ENCODE measurements around the gene PDF. TPM values are rescaled to one million over a fixed set of nuclear protein-coding genes. Genes with fewer than 3 reads are reported as not detected.

The PDF gene
- total and polyA plus RNA-seq, 2 of the 13 experiments (the other 11 are each of a cell fraction or from before 2014, with no cell fraction given): 12.4 to 48.8 TPM

DNA sequence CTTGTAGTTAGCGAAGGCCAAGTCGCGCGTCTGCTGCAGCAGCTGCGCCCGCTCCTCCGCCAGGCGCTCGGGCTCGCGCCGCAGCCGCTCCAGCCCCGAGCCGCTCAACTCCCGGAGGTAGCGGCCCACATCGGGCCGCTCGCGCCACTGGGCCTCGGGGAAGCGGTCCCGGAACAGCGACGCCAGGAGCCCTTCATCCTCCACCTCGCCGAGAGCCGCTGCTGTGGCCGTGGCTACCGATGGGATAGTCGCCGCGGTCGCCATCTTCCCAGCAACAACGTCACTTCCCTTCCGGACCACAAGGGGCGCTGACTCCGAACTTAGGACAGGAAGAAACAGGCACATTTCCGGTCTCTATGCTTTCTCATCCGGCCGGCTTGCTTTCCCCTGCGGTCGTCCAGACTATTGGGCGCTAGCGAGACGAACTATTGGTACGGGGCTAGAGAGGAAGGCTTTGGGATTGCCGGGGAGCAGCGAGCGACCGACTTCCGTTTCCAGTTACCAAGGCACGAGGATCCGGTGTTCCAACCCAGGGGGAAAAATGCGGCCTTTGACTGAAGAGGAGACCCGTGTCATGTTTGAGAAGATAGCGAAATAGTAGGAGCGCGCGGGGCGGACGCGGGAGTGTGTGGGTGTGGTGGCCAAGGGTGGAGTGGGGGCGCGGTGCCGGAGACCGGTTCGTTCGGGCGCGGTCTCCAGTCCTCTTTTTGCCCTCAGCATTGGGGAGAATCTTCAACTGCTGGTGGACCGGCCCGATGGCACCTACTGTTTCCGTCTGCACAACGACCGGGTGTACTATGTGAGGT is 9.1 kb upstream of the PDF start, which contains the start of the genes COG8 and NIP7 (continued):
- TF ChIP-seq, protein P1, sequence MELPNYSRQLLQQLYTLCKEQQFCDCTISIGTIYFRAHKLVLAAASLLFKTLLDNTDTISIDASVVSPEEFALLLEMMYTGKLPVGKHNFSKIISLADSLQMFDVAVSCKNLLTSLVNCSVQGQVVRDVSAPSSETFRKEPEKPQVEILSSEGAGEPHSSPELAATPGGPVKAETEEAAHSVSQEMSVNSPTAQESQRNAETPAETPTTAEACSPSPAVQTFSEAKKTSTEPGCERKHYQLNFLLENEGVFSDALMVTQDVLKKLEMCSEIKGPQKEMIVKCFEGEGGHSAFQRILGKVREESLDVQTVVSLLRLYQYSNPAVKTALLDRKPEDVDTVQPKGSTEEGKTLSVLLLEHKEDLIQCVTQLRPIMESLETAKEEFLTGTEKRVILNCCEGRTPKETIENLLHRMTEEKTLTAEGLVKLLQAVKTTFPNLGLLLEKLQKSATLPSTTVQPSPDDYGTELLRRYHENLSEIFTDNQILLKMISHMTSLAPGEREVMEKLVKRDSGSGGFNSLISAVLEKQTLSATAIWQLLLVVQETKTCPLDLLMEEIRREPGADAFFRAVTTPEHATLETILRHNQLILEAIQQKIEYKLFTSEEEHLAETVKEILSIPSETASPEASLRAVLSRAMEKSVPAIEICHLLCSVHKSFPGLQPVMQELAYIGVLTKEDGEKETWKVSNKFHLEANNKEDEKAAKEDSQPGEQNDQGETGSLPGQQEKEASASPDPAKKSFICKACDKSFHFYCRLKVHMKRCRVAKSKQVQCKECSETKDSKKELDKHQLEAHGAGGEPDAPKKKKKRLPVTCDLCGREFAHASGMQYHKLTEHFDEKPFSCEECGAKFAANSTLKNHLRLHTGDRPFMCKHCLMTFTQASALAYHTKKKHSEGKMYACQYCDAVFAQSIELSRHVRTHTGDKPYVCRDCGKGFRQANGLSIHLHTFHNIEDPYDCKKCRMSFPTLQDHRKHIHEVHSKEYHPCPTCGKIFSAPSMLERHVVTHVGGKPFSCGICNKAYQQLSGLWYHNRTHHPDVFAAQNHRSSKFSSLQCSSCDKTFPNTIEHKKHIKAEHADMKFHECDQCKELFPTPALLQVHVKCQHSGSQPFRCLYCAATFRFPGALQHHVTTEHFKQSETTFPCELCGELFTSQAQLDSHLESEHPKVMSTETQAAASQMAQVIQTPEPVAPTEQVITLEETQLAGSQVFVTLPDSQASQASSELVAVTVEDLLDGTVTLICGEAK (IDR thresholded peaks at IDR 0.05): peak; percentile 89
- TF ChIP-seq, protein P1 (CRISPR knock-in tag; IDR thresholded peaks at IDR 0.05): peak; percentile 67; the same call in 1 of the 2 replicates
- TF ChIP-seq MED1 (CRISPR knock-in tag; IDR thresholded peaks at IDR 0.05): peak; percentile 92
- TF ChIP-seq SP1 (IDR thresholded peaks at IDR 0.05): no peak
- TF ChIP-seq SP1 (CRISPR knock-in tag; IDR thresholded peaks at IDR 0.05): no peak
- 0 out of 2 replicates have a peak, but pooled peaks have one; percentile 84 for TF ChIP-seq ZSCAN30 (CRISPR knock-in tag; IDR thresholded peaks at IDR 0.05)
- TF ChIP-seq, protein P2, sequence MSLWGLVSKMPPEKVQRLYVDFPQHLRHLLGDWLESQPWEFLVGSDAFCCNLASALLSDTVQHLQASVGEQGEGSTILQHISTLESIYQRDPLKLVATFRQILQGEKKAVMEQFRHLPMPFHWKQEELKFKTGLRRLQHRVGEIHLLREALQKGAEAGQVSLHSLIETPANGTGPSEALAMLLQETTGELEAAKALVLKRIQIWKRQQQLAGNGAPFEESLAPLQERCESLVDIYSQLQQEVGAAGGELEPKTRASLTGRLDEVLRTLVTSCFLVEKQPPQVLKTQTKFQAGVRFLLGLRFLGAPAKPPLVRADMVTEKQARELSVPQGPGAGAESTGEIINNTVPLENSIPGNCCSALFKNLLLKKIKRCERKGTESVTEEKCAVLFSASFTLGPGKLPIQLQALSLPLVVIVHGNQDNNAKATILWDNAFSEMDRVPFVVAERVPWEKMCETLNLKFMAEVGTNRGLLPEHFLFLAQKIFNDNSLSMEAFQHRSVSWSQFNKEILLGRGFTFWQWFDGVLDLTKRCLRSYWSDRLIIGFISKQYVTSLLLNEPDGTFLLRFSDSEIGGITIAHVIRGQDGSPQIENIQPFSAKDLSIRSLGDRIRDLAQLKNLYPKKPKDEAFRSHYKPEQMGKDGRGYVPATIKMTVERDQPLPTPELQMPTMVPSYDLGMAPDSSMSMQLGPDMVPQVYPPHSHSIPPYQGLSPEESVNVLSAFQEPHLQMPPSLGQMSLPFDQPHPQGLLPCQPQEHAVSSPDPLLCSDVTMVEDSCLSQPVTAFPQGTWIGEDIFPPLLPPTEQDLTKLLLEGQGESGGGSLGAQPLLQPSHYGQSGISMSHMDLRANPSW (CRISPR knock-in tag; IDR thresholded peaks at IDR 0.05; ENCODE audit: borderline replicate concordance): peak; percentile 82; the same call in 1 of the 2 replicates
- peak; percentile 83 for TF ChIP-seq FOXJ3 (CRISPR knock-in tag; IDR thresholded peaks at IDR 0.05; ENCODE audit: borderline replicate concordance)
- peak; percentile 78 for TF ChIP-seq ZNF124 (CRISPR knock-in tag; IDR thresholded peaks at IDR 0.05)
- TF ChIP-seq ZNF768 (CRISPR knock-in tag; IDR thresholded peaks at IDR 0.05): peak; percentile 58
- TF ChIP-seq ELK4 (CRISPR knock-in tag; IDR thresholded peaks at IDR 0.05; ENCODE audit: borderline replicate concordance): peak; percentile 70; the same call in 1 of the 2 replicates
- no peak; the same call in 1 of the 2 replicates for TF ChIP-seq PRMT3 (CRISPR knock-in tag; IDR thresholded peaks at IDR 0.05; ENCODE audit: borderline replicate concordance, low read depth)
- peak; percentile 92; the same call in 1 of the 2 replicates for TF ChIP-seq SATB2 (CRISPR knock-in tag; IDR thresholded peaks at IDR 0.05)
- TF ChIP-seq ZSCAN25 (CRISPR knock-in tag; IDR thresholded peaks at IDR 0.05): peak; percentile 45
- TF ChIP-seq ZBTB26 (CRISPR knock-in tag; IDR thresholded peaks at IDR 0.05; ENCODE audit: borderline replicate concordance): peak; percentile 67; the same call in 1 of the 2 replicates
